B cell (primary cell): ENCODE results near the gene POLN. TPM values are rescaled to one million over a fixed set of nuclear protein-coding genes. Genes with fewer than 3 reads are reported as not detected.

Source experiments
- ATAC-seq: fragments of 200-7000 bp; cut with Tn5 transposase; one replicate; pipeline ENCODE4 v1.10.0; 2021; ENCODE audit warnings: low read depth, mild to moderate bottlenecking, moderate number of reproducible peaks, moderate library complexity
- CTCF ChIA-PET: fragments of 350-600 bp; sonication (Branson Sonifier 250); formaldehyde crosslinking; loops from one replicate; lab custom pipeline; 2021; ENCODE audit warnings: antibody characterized with exemption, inconsistent platforms; lab: Charles Lee
- POLR2A ChIA-PET: fragments of 350-600 bp; sonication (Branson Sonifier 250); formaldehyde crosslinking; loops from one replicate; lab custom pipeline; 2021; ENCODE audit warnings: antibody characterized with exemption; lab: Charles Lee
- DNase-seq: peaks from one replicate; pipeline ENCODE4 v3.0.0; 2013
- H2AFZ ChIP-seq: 2 replicates; pipeline ENCODE4 v1.6.1; 2012; ENCODE audit warnings: mild to moderate bottlenecking, low read depth, low read length; ENCODE audit not compliant: insufficient read depth, poor library complexity, severe bottlenecking
- H3K27ac ChIP-seq, 2 donors: 1 replicate in 1 of 2; 2 replicates in 1 of 2; pipeline ENCODE4 v1.5.1; 2012 to 2013; ENCODE audit warnings: low read length in 2 of 2, mild to moderate bottlenecking in 2 of 2, moderate library complexity in 1 of 2
- H3K27me3 ChIP-seq, 4 experiments: fragments of 200-600 bp in 1 of 4; sonication (generic) in 1 of 4; replicated peaks in 1 of 4; 1 replicate in 2 of 4; 2 replicates in 2 of 4; pipeline versions ENCODE4 v1.6.1 to v1.7.0; 2013 to 2016; ENCODE audit warnings: low read length in 3 of 4, mild to moderate bottlenecking in 2 of 4, mixed read lengths in 1 of 4, moderate library complexity in 1 of 4; ENCODE audit not compliant: insufficient read depth in 4 of 4, control insufficient read depth in 3 of 4; ENCODE audit errors: control extremely low read depth in 1 of 4
- H3K36me3 ChIP-seq, 2 experiments: replicated peaks in 1 of 2; 1 replicate in 1 of 2; 2 replicates in 1 of 2; pipeline versions ENCODE4 v1.6.1 to v1.7.1; 2013; ENCODE audit warnings: low read length in 1 of 2; ENCODE audit not compliant: insufficient read depth in 2 of 2, control insufficient read depth in 1 of 2; ENCODE audit errors: control extremely low read depth in 1 of 2, extremely low read depth in 1 of 2
- H3K4me1 ChIP-seq, 2 donors: fragments of 200-600 bp in 1 of 2; sonication (generic) in 1 of 2; 1 replicate in 1 of 2; 2 replicates in 1 of 2; pipeline versions ENCODE4 v1.5.1 to v1.6.1; 2013 to 2017; ENCODE audit warnings: low read length in 2 of 2; ENCODE audit not compliant: control insufficient read depth in 2 of 2, insufficient read depth in 2 of 2
- H3K4me2 ChIP-seq: replicated peaks from 2 replicates; pipeline ENCODE3; 2012; ENCODE audit warnings: mild to moderate bottlenecking, low read depth, low read length; ENCODE audit not compliant: poor library complexity, severe bottlenecking
- H3K4me3 ChIP-seq, 5 experiments: fragments of 200-600 bp in 1 of 5; sonication (generic) in 1 of 5; 1 replicate in 3 of 5; 2 replicates in 2 of 5; pipeline versions ENCODE4 v1.5.1 to v1.7.0; 2011 to 2016; ENCODE audit warnings: low read length in 4 of 5, mild to moderate bottlenecking in 4 of 5, low read depth in 2 of 5, control low read depth in 1 of 5, moderate library complexity in 1 of 5; ENCODE audit not compliant: insufficient read depth in 1 of 5; ENCODE audit errors: control extremely low read depth in 1 of 5, extremely low read depth in 1 of 5
- H3K79me2 ChIP-seq: fragments of 200-600 bp; sonication (generic); one replicate; pipeline ENCODE4 v1.6.0; 2016; ENCODE audit warnings: low read length; ENCODE audit not compliant: control insufficient read depth, insufficient read depth
- H3K9ac ChIP-seq: fragments of 200-600 bp; sonication (generic); 2 replicates; pipeline ENCODE4 v1.6.1; 2017; ENCODE audit warnings: mild to moderate bottlenecking, low read length, moderate library complexity
- H3K9me3 ChIP-seq, 3 donors: one replicate each; pipeline versions ENCODE4 v1.6.1 to v1.7.1; 2013; ENCODE audit warnings: low read length in 2 of 3; ENCODE audit not compliant: control insufficient read depth in 2 of 3, insufficient read depth in 1 of 3; ENCODE audit errors: control extremely low read depth in 1 of 3
- H4K20me1 ChIP-seq: 2 replicates; pipeline ENCODE4 v1.6.0; 2012; ENCODE audit warnings: mild to moderate bottlenecking, low read length; ENCODE audit not compliant: insufficient read depth, control insufficient read depth, poor library complexity, severe bottlenecking
- H3K27ac Mint-ChIP-seq: one replicate; pipeline ENCODE4 v1.8.0; 2021; ENCODE audit warnings: mixed read lengths
- H3K27me3 Mint-ChIP-seq: one replicate; pipeline ENCODE4 v1.8.0; 2021; ENCODE audit warnings: mixed read lengths
- H3K4me1 Mint-ChIP-seq: one replicate; pipeline ENCODE4 v1.8.0; 2021; ENCODE audit warnings: mixed read lengths
- H3K4me3 Mint-ChIP-seq: one replicate; pipeline ENCODE4 v1.8.0; 2021; ENCODE audit warnings: mixed read lengths
- H3K9me3 Mint-ChIP-seq: one replicate; pipeline ENCODE4 v1.8.0; 2022; ENCODE audit warnings: mixed read lengths; ENCODE audit not compliant: insufficient read depth
- CTCF ChIP-seq: fragments of 200-600 bp; IDR thresholded peaks from one replicate; pipeline ENCODE4 v1.8.0; 2022; ENCODE audit warnings: antibody characterized with exemption, mild to moderate bottlenecking
- EZH2 ChIP-seq: IDR thresholded peaks from 2 replicates; pipeline ENCODE4 v1.6.1; 2012; ENCODE audit warnings: borderline replicate concordance, low read depth, mild to moderate bottlenecking, moderate library complexity, low read length; ENCODE audit not compliant: insufficient read depth, poor library complexity, severe bottlenecking
- WGBS: methylation state at CpG from one replicate; pipeline ENCODE4 v1.1.5; 2013; ENCODE audit warnings: missing lambda C conversion rate; ENCODE audit not compliant: insufficient coverage; 5-methylcytosine and 5-hydroxymethylcytosine counted together
- intact Hi-C: fragments of 100-400 bp; cut with micrococcal nuclease; formaldehyde crosslinking; loops from one replicate; pipeline ENCODE4 v1.10.0; 2022
- polyA plus RNA-seq: library from polyadenylated mRNA; depleted of rRNA; stranded (reverse); fragments of >200 nt; gene quantifications from 2 replicates; pipeline ENCODE4 v1.2.3, GENCODE V29; 2012
- total RNA-seq, 2 donors: library from RNA; stranded (reverse); fragments of 120-200 nt in 1 of 2; gene quantifications; 1 replicate in 1 of 2; 2 replicates in 1 of 2; pipeline versions ENCODE4 v1.2.3 to v1.2.4, GENCODE V29; 2013 to 2022

POLN gene
- total and polyA plus RNA-seq, 2 donors (not counting 1 experiment from before 2014, with no cell fraction given) = 0.73 to 1.5 TPM

GRCh38 chr4:2168469-2169319 lies 73.2 kb downstream of the POLN start:
- H3K4me3 ChIP-seq = no peak overlapping the region
- DNase-seq (no peak), ATAC-seq (no peak)
- H3K79me2 ChIP-seq = no peaks in the 10 kb centered on the region
- intact Hi-C loops = no loop called here
- WGBS = 93% methylated on average over 11 of the region's 12 CpGs
- Mint-ChIP-seq H3K9me3 (no peaks in the 10 kb centered on the region), H3K4me3 (no peak overlapping the region), H3K27ac (no peak overlapping the region), H3K4me1 (peaks cover 5% of the 10 kb centered on the region), H3K27me3 (no peaks in the 10 kb centered on the region)
- no peak overlapping the region for H3K9ac ChIP-seq
- no peaks in the 10 kb centered on the region for H3K4me1 ChIP-seq
- H3K27ac ChIP-seq = no peak overlapping the region
- TF ChIP-seq EZH2 = no peak
- TF ChIP-seq CTCF = no peak
- ChIA-PET CTCF (no interaction called here), POLR2A (no interaction called here)
- no peaks in the 10 kb centered on the region for H3K27me3 ChIP-seq
- H3K4me2 ChIP-seq = no peak overlapping the region
- H3K9me3 ChIP-seq = no peaks in the 10 kb centered on the region
- H4K20me1 ChIP-seq = no peaks in the 10 kb centered on the region
- H2AFZ ChIP-seq = no peak overlapping the region
- H3K36me3 ChIP-seq = no peaks in the 10 kb centered on the region

- TF ChIP-seq CTCF = no peak
- no peak for TF ChIP-seq EZH2
- H3K4me3 Mint-ChIP-seq = no peak overlapping the region
- POLR2A ChIA-PET = no interaction called here
- no peaks in the 10 kb centered on the region for H3K4me1 Mint-ChIP-seq
- H3K27ac ChIP-seq = no peak overlapping the region
- H3K9ac ChIP-seq = no peak overlapping the region
- H3K4me3 ChIP-seq = no peak overlapping the region
- CTCF ChIA-PET = no interaction called here
- no peak for DNase-seq
- H3K4me2 ChIP-seq = no peak overlapping the region
- intact Hi-C loops = no loop called here
- no peaks in the 10 kb centered on the region for H3K27me3 ChIP-seq
- no peaks in the 10 kb centered on the region for H4K20me1 ChIP-seq
- no peaks in the 10 kb centered on the region for H3K9me3 Mint-ChIP-seq
- no peaks in the 10 kb centered on the region for H3K27me3 Mint-ChIP-seq
- H3K27ac Mint-ChIP-seq = no peak overlapping the region
- H3K36me3 ChIP-seq = no peaks in the 10 kb centered on the region
- no peaks in the 10 kb centered on the region for H3K4me1 ChIP-seq
- ATAC-seq = no peak
- no peaks in the 10 kb centered on the region for H3K79me2 ChIP-seq
- no peaks in the 10 kb centered on the region for H3K9me3 ChIP-seq
- no peak overlapping the region for H2AFZ ChIP-seq
- WGBS = 100% methylated on average over 4 of the region's 5 CpGs
Measured at GRCh38 chr4:2166253-2166652, 75.7 kb downstream of the POLN start.
